Uterus (tissue), 4 donors: ENCODE measurements around the gene UTP20. TPM values are rescaled to one million over a fixed set of nuclear protein-coding genes. Genes with fewer than 3 reads are reported as not detected.

Experiments used
- DNase-seq, 2 donors: peaks; one replicate each; pipeline ENCODE4 v3.0.0-alpha.2; 2019 to 2020
- H3K27ac ChIP-seq, 2 donors: fragments of 200-600 bp; sonication (generic); 1 replicate in 1 of 2; 2 replicates in 1 of 2; pipeline ENCODE4 v1.5.1; 2016 to 2018
- H3K27me3 ChIP-seq, 2 donors: fragments of 200-600 bp; sonication (generic); one replicate each; pipeline ENCODE4 v1.5.1; 2018 to 2019; ENCODE audit warnings: control low read depth in 1 of 2
- H3K36me3 ChIP-seq, 2 donors: fragments of 200-600 bp; sonication (generic); one replicate each; pipeline ENCODE4 v1.5.1; 2019; ENCODE audit warnings: control low read depth in 1 of 2
- H3K4me1 ChIP-seq, 2 donors: fragments of 200-600 bp; sonication (generic); one replicate each; pipeline ENCODE4 v1.5.1; 2018 to 2019; ENCODE audit warnings: control low read depth in 1 of 2
- H3K4me3 ChIP-seq, 2 donors: fragments of 200-600 bp; sonication (generic); 1 replicate in 1 of 2; 2 replicates in 1 of 2; pipeline ENCODE4 v1.5.1; 2018 to 2019; ENCODE audit warnings: mild to moderate bottlenecking in 1 of 2
- H3K9me3 ChIP-seq, 2 donors: fragments of 200-600 bp; sonication (generic); one replicate each; pipeline ENCODE4 v1.5.1; 2019; ENCODE audit warnings: control low read depth in 1 of 2
- POLR2A ChIP-seq, 2 donors: fragments of 450-650 bp; IDR thresholded peaks; one replicate each; pipeline ENCODE4 v1.6.1; 2016; ENCODE audit warnings: antibody characterized with exemption in 2 of 2, mild to moderate bottlenecking in 1 of 2, moderate library complexity in 1 of 2
- intact Hi-C: fragments of 100-400 bp; cut with DNase I; formaldehyde crosslinking; loops from one replicate; pipeline ENCODE4 v1.15.1; 2023; ENCODE audit warnings: low total_unique reads
- total RNA-seq, 4 donors: library from RNA; depleted of rRNA in 3 of 4; stranded (reverse); fragments of >200 nt in 3 of 4; gene quantifications; one replicate each; pipeline versions ENCODE4 v1.1.0 to v1.2.4, GENCODE V29; 2014 to 2023
- TF ChIP-seq, protein P1 (sequence below), 4 experiments: fragments of 200-600 bp in 2 of 4; fragments of 450-650 bp in 2 of 4; sonication (generic) in 2 of 4; IDR thresholded peaks; one replicate each; pipeline ENCODE4 v1.5.1; 2016 to 2019; ENCODE audit warnings: antibody characterized with exemption in 4 of 4, mild to moderate bottlenecking in 2 of 4, moderate library complexity in 1 of 4
- donor health status: DM: yes; HTN: yes; CAD: no.

UTP20 gene
- total RNA-seq, 4 donors from 2014 or later = 8.2 to 32.7 (median 16.2) TPM

DNA sequence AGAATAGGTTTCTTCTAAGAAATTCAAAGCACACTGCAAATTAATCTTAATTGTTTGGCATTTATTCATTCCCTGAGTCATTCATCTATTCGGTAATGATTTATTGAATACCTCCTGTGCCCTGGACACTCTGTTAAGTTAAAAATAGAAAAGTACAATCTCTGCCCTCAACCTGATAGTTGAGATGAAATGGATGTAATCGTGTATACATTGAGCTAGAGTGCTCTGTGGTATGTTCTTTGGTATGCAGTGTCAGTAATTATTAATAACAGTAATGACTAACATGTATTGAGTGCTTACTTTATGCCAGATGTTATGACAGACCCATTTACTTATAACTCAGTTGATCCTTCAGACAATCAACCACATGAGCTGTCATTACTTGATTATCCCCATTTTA lies 47.6 kb downstream of the UTP20 start:
- H3K27ac ChIP-seq = no peak overlapping the region
- H3K9me3 ChIP-seq = no peaks in the 10 kb centered on the region
- TF ChIP-seq POLR2A (IDR thresholded peaks at IDR 0.05) = no peak
- TF ChIP-seq, protein P1, sequence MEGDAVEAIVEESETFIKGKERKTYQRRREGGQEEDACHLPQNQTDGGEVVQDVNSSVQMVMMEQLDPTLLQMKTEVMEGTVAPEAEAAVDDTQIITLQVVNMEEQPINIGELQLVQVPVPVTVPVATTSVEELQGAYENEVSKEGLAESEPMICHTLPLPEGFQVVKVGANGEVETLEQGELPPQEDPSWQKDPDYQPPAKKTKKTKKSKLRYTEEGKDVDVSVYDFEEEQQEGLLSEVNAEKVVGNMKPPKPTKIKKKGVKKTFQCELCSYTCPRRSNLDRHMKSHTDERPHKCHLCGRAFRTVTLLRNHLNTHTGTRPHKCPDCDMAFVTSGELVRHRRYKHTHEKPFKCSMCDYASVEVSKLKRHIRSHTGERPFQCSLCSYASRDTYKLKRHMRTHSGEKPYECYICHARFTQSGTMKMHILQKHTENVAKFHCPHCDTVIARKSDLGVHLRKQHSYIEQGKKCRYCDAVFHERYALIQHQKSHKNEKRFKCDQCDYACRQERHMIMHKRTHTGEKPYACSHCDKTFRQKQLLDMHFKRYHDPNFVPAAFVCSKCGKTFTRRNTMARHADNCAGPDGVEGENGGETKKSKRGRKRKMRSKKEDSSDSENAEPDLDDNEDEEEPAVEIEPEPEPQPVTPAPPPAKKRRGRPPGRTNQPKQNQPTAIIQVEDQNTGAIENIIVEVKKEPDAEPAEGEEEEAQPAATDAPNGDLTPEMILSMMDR (IDR thresholded peaks at IDR 0.05) = no peak
- no peaks in the 10 kb centered on the region for H3K36me3 ChIP-seq
- DNase-seq = no peak
- intact Hi-C loops = no loop called here
- no peak overlapping the region for H3K4me3 ChIP-seq
- H3K27me3 ChIP-seq = no peaks in the 10 kb centered on the region
- H3K4me1 ChIP-seq = no peaks in the 10 kb centered on the region

DNA sequence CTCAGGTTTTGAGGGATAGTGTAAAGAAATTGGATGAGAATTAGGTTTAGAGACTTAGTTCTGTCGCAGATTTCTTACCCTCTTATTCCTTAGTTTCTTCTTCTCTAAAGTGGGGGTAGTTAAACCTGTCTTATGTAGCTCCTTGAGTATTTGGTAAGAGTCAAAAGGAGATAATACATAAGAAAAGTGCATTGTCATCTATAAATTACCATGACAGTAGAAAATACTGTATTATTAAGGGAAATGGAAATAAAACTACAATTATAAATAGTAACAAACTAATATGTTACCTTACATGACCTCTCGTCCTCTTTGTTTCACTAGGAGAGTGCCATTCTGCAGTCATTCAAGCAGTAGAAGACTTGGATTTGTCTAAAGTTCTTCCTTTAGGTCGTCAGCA lies 49.0 kb downstream of the UTP20 start:
- Histone ChIP-seq H3K27me3 (no peaks in the 10 kb centered on the region), H3K4me1 (no peaks in the 10 kb centered on the region), H3K36me3 (no peaks in the 10 kb centered on the region), H3K4me3 (no peak overlapping the region), H3K27ac (no peak overlapping the region), H3K9me3 (no peaks in the 10 kb centered on the region)
- DNase-seq = no peak
- TF ChIP-seq, protein P1 (IDR thresholded peaks at IDR 0.05) = no peak
- no peak for TF ChIP-seq POLR2A (IDR thresholded peaks at IDR 0.05)
- intact Hi-C loops = no loop called here

DNA sequence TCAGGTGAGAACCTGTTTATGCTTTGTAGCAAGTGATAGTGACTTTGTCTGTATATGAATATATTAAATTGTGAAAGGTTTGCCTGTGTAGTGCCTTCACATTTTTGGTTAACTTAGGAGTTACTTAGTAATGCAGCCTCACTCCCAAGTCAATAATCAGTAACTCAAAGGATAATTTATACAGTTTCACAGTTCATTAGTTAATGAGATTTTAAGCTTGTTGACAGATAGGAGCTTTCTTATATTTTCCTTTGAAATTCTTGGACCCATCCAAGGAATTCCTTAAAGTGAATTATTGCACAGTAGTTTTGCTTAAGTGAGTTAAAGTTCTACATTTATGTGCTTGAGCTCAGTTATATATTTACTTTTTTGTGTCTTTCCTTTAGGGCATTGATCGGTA lies 50.7 kb downstream of the UTP20 start:
- no peak for DNase-seq
- intact Hi-C loops = no loop called here
- Histone ChIP-seq H3K4me3 (no peak overlapping the region), H3K27ac (no peak overlapping the region), H3K36me3 (no peaks in the 10 kb centered on the region), H3K9me3 (no peaks in the 10 kb centered on the region), H3K4me1 (no peaks in the 10 kb centered on the region), H3K27me3 (no peaks in the 10 kb centered on the region)
- TF ChIP-seq, protein P1 (IDR thresholded peaks at IDR 0.05) = no peak
- TF ChIP-seq POLR2A (IDR thresholded peaks at IDR 0.05) = no peak

DNA sequence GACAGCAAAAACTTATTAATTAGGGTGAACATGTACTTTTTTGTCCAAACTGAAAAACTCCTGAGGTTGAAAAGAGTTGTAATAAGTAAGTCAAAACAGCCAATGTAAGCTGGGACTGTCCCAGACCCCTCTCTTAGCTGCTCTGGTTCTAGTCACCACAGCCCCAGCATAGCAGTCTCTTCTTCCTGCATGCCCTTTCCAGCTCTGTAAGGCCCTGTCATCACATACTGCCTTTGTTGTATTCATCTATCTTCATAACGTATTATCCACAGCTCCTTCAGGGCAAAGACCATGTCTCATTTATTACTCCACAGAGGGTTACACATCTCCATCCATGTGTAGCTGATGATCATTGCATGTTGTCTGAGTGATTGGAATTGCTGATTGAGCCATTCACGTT lies 56.5 kb downstream of the UTP20 start:
- Histone ChIP-seq H3K27ac (no peak overlapping the region), H3K9me3 (no peaks in the 10 kb centered on the region), H3K36me3 (no peaks in the 10 kb centered on the region), H3K4me3 (no peak overlapping the region), H3K27me3 (no peaks in the 10 kb centered on the region), H3K4me1 (no peaks in the 10 kb centered on the region)
- TF ChIP-seq POLR2A (IDR thresholded peaks at IDR 0.05) = no peak
- TF ChIP-seq, protein P1 (IDR thresholded peaks at IDR 0.05) = no peak
- intact Hi-C loops = no loop called here
- no peak for DNase-seq

DNA sequence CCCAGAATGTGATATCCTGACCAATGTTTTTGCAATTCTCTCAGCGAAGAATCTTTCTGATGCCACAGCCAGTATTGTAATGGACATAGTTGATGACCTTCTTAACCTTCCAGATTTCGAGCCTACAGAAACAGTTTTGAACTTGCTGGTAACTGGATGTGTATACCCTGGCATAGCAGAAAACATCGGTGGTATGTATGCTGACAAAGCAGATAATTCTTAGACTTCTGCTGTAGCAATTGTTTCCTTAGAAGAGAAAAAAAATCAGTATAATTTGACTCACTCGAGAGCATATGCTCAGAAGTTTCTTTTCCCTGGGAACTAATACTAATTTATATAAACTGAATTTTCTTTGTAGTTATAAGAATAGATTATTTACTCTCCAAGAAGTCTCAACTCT lies 58.2 kb downstream of the UTP20 start:
- intact Hi-C loops = no loop called here
- Histone ChIP-seq H3K36me3 (no peaks in the 10 kb centered on the region), H3K9me3 (no peaks in the 10 kb centered on the region), H3K4me1 (no peaks in the 10 kb centered on the region), H3K4me3 (no peak overlapping the region), H3K27ac (no peak overlapping the region), H3K27me3 (no peaks in the 10 kb centered on the region)
- TF ChIP-seq, protein P1 (IDR thresholded peaks at IDR 0.05) = no peak
- no peak for TF ChIP-seq POLR2A (IDR thresholded peaks at IDR 0.05)
- no peak for DNase-seq
